ENCODE data around the gene TOM1L1.
"Not testable (repeated sequence)": the region's sequence is repeated elsewhere in the genome, so short reads cannot be mapped to it uniquely, and the experiment has no call there.

Gene TOM1L1

DNA sequence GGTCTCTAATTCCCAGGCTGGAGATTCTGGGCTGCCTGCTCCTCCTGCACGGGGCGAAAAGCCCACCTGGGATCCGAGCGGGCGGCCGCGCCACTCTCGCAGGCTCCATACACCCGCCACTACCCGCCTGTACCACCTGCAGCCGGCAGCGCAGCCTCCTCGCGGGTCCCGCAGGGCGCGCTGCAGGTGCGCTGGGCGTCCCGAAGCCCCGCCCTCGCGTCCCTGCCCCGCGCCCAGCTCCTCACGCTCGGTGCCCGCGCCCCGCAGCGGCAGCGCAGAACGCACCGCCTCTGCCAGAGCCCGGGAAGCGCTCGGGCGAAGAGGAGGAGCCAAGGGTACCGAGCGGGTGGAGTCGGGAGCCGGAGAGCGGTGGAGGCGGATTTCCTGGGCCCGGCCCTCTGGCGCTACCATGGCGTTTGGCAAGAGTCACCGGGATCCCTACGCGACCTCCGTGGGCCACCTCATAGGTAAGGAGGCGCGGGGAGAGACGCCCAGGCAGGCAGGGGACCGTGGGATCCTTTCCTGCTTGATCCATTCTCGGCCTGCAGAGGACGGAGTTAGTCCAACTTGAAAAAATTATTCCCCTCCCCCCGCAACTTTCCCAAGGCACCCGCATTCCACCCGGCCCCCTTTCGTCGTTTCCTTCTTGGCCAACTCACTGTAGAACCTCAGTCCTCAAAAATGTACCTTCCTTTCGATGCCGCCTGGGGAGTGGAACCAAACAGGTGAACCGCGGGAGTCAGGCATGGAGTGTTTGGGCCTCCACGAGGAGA lies at the start of gene TOM1L1:
TOM1L1 (plus strand) TSS at position 396 of the 773 bp plus-strand sequence; CDS start at position 410, 14 bp downstream.
- DNase-seq = no peak

- no peak for DNase-seq
These were observed 41.5 kb upstream of the TOM1L1 start for GRCh38 chr17:54859187-54859586.

GRCh38 chr17:54860617-54861470 lies 39.8 kb upstream of the TOM1L1 start:
- DNase-seq = no peak

- no peak for DNase-seq
These were observed 39.1 kb upstream of the TOM1L1 start for GRCh38 chr17:54861471-54861983.

DNA sequence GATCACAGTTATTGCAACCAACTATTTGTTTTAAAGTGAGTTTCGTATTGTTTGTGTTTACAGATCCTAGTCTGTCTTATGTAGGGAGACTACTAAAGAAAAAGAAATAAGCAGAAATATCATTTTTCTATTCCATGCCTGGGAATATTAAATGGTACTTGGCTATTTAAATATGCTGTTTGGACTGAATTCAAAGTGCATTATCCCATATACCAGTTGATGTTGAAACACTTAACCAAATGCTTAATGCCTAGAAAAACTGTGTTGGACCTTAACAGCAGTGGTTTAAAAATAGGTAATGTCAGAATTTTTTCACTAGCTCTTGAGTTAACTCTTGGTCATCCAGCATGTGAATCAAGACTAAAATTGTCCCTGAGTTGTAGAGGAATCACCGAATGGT lies 37.5 kb upstream of the TOM1L1 start:
- DNase-seq = no peak

DNA sequence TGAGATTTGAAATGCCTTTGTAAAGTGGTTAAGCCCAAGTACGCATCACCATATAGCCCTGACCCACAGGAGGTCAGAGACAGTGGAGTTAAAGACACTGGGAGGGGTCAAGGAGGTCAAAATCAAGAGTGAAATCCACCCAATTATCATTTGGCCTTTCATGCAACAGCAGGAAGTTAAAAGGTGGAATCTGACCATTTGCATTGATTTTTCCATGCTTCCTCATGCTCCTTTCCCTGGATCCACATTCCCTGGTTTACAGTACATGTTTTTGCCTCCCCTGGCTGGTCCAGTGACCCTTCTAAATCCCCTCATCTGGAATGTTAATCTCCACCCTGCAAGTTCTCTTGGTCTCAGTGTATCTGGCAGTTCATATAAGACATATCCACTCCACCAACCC lies 36.6 kb upstream of the TOM1L1 start:
- DNase-seq = no peak

- DNase-seq = no peak
These were observed 35.9 kb upstream of the TOM1L1 start for GRCh38 chr17:54864636-54865356.

- no peak for DNase-seq
These were observed 33.0 kb upstream of the TOM1L1 start for GRCh38 chr17:54867634-54868033.

GRCh38 chr17:54870671-54871175 lies 29.9 kb upstream of the TOM1L1 start:
- DNase-seq = no peak

DNA sequence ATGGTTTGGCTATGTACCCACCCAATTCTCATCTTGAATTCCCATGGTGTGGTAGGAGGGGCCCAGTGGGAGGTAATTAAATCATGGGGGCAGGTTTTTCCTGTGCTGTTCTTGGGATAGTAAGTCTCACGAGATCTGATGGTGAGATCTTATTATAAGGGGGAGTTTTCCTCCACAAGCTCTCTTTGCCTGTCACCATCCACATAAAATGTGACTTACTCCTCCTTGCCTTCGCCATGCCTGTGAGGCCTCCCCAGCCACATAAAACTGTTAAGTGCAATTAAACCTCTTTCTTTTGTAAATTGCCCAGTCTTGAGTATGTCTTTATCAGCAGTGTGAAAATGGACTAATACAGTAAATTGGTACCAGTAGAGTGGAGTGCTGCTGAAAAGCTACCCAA lies 24.7 kb upstream of the TOM1L1 start:
- not testable (repeated sequence) for DNase-seq

DNA sequence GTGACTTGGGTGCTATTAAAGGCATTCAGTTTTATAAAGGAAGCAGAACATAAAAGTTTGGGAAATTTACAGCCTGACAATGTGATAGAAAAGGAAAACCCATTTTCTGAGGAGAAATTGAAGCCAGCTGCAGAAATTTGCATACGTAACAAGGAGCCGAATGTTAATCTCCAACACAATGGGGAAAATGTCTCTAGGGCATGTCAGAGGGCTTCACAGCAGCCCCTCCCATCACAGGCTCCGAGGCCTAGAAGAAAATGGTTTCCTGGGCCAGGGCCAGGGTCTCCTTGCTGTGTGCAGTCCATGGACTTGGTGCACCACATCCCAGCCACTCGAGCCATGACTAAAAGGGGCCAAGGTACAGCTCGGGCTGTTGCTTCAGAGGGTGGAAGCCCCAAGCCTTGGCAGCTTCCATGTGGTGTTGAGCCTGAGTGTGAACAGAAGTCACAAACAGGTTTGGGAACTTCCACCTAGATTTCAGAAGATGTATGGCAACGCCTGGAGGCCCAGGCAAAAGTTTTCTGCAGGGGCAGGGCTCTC lies 23.9 kb upstream of the TOM1L1 start:
- no peak for DNase-seq

DNA sequence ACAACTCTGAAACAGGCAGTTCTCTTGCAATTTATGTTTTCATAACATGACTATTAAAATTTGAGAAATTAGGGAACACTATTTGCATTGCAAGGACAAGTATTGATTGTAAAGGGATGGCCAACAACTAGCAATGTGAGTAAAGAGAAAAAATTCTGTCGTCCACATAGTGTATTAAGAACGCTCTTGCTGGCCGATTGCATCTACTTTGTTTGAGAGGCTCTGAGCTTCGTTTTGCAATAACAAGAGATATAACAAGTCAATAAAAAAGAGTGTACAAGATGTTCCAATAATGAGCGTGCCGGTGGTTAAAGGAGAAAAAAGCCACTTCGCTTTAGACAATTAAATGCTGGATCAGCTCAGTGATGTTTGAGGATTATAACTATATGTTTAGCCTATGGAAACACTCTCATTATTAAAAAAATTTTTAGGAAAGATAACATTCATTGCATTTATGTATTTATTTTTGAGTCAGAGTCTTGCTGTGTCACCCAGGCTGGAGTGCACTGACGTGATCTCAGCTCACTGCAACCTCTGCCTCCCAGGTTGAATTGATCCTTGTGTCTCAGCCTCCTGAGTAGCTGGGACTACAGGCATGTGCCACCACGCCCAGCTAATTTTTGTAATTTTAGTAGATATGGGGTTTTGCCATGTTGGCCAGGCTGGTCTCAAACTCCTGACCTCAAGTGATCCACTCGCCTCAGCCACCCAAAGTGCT lies 19.2 kb upstream of the TOM1L1 start:
- no peak for DNase-seq

- no peak for DNase-seq
These were observed 18.3 kb upstream of the TOM1L1 start for GRCh38 chr17:54882371-54882770.

DNA sequence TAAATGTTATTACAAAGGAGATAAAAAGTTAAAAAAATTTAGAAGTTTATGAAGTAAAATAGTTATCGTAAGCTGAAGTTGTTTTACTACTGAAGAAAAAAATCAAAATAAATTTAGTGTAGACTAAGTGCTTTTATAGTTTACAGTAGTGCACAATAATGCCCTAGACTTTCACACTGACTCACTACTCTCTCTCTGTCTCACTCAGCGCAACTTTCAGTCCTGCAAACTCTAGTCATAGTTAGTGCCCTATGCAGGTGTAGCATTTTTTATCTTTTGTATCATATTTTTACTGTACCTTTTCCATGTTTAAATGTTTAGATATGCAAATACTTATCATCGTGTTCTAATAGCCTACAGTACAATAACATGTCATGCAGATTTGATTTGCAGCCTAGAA lies 17.7 kb upstream of the TOM1L1 start:
- DNase-seq = no peak

DNA sequence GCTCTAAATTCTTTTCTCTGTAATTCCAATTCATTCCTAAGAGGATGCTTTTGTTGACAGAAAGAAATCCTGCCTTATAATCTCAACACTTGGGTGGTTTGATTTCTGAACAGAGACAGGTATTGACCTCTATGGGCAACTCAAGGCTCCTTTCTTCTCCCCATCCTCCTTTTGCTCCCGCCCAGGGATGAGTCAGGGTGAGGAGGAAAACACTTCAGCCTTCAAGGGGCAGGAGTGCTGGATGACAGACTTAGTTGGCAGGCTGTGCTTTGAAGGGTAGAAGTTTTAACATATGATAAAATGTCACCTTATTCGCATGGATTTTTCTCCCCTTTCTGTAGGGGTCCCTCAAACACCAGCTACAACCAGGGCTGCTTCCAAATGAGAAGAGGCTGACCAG lies 16.7 kb upstream of the TOM1L1 start:
- no peak for DNase-seq

DNA sequence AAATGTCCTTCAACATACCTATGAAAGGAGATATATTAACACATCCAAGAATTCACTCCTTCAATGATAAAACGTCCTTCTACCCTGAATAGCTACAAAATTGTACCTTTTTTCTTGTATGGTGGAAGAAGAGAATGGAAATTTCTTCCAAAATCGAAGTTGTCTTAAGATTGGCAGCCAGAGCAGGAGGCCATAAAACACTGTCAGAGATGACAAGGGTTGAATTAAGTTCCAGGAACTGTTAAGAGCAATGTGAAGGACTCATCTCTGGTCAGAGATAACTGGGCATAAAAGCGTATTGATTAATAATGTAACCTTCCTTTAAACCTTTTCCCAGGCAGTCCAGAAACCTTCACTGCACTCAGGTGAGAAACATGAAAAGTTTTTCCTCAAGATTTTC lies 12.9 kb upstream of the TOM1L1 start:
- no peak for DNase-seq

GRCh38 chr17:54888254-54888653 lies 12.4 kb upstream of the TOM1L1 start:
- DNase-seq = no peak

GRCh38 chr17:54888981-54889380 lies 11.7 kb upstream of the TOM1L1 start:
- DNase-seq = no peak

GRCh38 chr17:54891176-54891821 lies 9.4 kb upstream of the TOM1L1 start:
- no peak for DNase-seq

GRCh38 chr17:54892360-54892759 lies 8.3 kb upstream of the TOM1L1 start:
- no peak for DNase-seq

DNA sequence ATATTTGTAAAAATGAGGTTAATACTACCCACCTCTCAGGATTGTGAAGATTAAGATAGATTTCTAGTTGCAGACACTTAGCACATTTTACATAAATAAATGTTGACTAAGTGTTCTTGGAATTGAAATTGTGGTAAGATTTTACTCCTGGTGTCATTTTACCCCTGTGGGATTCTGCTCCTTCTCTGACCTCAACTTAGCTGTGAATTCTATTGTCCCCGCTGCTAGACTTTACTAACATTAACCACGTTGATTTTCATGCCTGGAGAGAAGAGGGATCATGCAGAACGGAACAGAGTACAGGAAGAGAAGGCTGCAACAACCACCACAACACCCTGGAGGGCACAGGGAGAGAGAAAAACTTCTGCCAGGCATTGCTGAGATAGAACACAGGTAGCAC lies 2.1 kb upstream of the TOM1L1 start:
- DNase-seq = no peak

DNA sequence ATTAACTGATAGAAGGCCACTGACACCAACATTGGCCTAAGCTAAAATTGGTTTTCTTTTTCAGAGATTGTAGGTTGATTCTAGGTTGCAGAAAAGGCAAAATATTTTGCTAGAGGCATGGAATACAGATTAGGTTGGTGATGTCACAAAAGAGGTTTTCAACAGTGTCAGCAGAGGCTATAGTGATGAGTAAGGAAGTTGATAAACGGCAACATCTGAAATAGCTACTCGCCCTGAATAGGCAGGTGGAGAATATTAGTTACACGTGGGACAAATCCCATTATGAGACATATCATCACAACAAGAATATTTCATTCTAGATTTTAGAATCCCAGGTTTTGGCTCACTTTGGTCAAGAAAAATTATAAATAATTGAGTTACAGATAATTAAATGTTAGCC lies 1.5 kb upstream of the TOM1L1 start:
- no peak for DNase-seq
